ENCODE results near the gene C3orf33. TPM values are rescaled to one million over a fixed set of nuclear protein-coding genes. Genes with fewer than 3 reads are reported as not detected.

The C3orf33 gene
- total and polyA plus RNA-seq, 2 of the 8 experiments (the other 6 are each of a cell fraction or from before 2014, with no cell fraction given) = 3.4 to 4.5 TPM

DNA sequence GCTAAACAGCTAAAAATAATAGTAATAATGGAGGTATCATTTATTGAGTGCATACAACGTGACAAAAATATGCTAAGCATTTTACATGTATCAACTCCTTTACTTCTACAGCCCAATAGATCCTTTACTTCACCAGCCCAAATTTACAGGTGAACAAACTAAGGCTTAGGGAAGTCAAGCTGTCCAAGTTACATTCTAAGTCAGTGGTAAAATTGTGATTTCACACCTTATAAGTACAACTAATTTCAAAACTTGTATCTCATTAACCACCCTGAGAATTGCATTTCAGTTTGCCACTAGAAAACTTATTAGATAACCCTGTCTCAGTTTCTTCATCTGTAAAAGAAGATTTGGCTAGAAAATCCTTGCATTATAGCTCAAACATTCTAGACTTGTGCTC, 37.5 kb upstream of the C3orf33 start:
- H2BK20ac ChIP-seq (ENCODE audit: low read length) = no peak overlapping the region
- no peaks in the 10 kb centered on the region; the same call in 1 of the 2 replicates for H3K79me1 ChIP-seq (ENCODE audit: low read depth, low read length)
- H3K14ac ChIP-seq (ENCODE audit: insufficient read length) = no peak overlapping the region
- no peak overlapping the region for H4K5ac ChIP-seq (ENCODE audit: insufficient read length, low read depth, low read length)
- H3K9ac ChIP-seq (replicated peaks in 1 of 4; ENCODE audit: extremely low read depth in 1 of 4, low read depth in 3 of 4, low read length in 3 of 4) = no peak overlapping the region
- POLR2A ChIA-PET (ENCODE audit: partially characterized antibody) = interaction anchor here (0.8 to 1.0 kb wide), 3 partner anchors 10 to 38 kb away, joined by 3 to 4 read pairs (median 4); partner anchors contain the start of gene C3orf33
- CTCF ChIA-PET (ENCODE audit: partially characterized antibody) = interaction anchor here (1.2 kb wide), 1 partner anchor 27 kb away, joined by 3 read pairs; the partner anchor contains the start of gene GMPS
- no peak overlapping the region for H2BK12ac ChIP-seq (ENCODE audit: low read depth, low read length)
- H3K27ac ChIP-seq (ENCODE audit: low read depth, low read length) = no peak overlapping the region
- peaks cover 0 to 24% of the 10 kb centered on the region in 2 experiments; a peak in 3 of 4 replicates for H3K79me2 ChIP-seq (ENCODE audit: control insufficient read depth in 1 of 2, insufficient read depth in 2 of 2, low read length in 2 of 2)
- no peak overlapping the region for H4K91ac ChIP-seq (replicated peaks; ENCODE audit: insufficient read length, low read length)
- H2AK5ac ChIP-seq (ENCODE audit: low read depth, low read length) = no peak overlapping the region
- no peaks in the 10 kb centered on the region for H3K36me3 ChIP-seq (ENCODE audit: control insufficient read depth in 2 of 4, insufficient read depth in 4 of 4, low read length in 3 of 4)
- H3K18ac ChIP-seq (ENCODE audit: extremely low read depth, low read length) = no peak overlapping the region
- H3K23me2 ChIP-seq (ENCODE audit: low read depth, low read length) = no peaks in the 10 kb centered on the region
- no peaks in the 10 kb centered on the region for H3K9me3 ChIP-seq (ENCODE audit: insufficient read depth in 2 of 2, low read depth in 1 of 2, low read length in 1 of 2)
- H3K23ac ChIP-seq (ENCODE audit: insufficient read length) = no peak overlapping the region
- no peaks in the 10 kb centered on the region for H3K27me3 ChIP-seq (replicated peaks in 1 of 4; ENCODE audit: control insufficient read depth in 3 of 4, extremely low read depth in 1 of 4, insufficient read depth in 3 of 4, low read length in 3 of 4)
- FAIRE-seq = no peak
- no peak overlapping the region for H4K8ac ChIP-seq (ENCODE audit: extremely low read depth, insufficient read depth, low read length)
- no peak overlapping the region for H2BK5ac ChIP-seq (ENCODE audit: low read depth, low read length)
- H4K20me1 ChIP-seq (replicated peaks in 1 of 2; ENCODE audit: control insufficient read depth in 1 of 2, insufficient read depth in 2 of 2, low read length in 2 of 2) = no peaks in the 10 kb centered on the region
- 82% methylated on average over 1 of the region's 1 CpG; no CpG with 5 or more reads in 1 of the 2 experiments for WGBS, 2 experiments (ENCODE audit: extremely low coverage in 1 of 2, insufficient coverage in 1 of 2, insufficient read length in 1 of 2, insufficient replicate concordance in 2 of 2, low coverage in 1 of 2, low lambda C conversion rate in 2 of 2, missing lambda C conversion rate in 1 of 2)
- H2BK120ac ChIP-seq (replicated peaks; ENCODE audit: low read depth, low read length) = no peak overlapping the region
- no peak overlapping the region for H2BK15ac ChIP-seq (ENCODE audit: low read length)
- no peak overlapping the region for H3K56ac ChIP-seq (replicated peaks; ENCODE audit: insufficient read length, low read depth, low read length)
- no peak overlapping the region for H3K4me3 ChIP-seq (ENCODE audit: extremely low read depth in 1 of 4, insufficient read depth in 2 of 4, low read depth in 3 of 4, low read length in 4 of 4)
- no peak for TF ChIP-seq CBX5 (IDR thresholded peaks at IDR 0.05; ENCODE audit: low read depth, low read length)
- no peak for TF ChIP-seq CHD1 (IDR thresholded peaks at IDR 0.05; ENCODE audit: low read depth, low read length)
- no peak for TF ChIP-seq SIRT6 (IDR thresholded peaks at IDR 0.05; ENCODE audit: low read length)
- no peak overlapping the region for H2AFZ ChIP-seq (ENCODE audit: low read length)
- H3K4ac ChIP-seq (replicated peaks; ENCODE audit: insufficient read length, low read depth, low read length) = no peak overlapping the region
- no peaks in the 10 kb centered on the region; a peak in 1 of 7 replicates for H3K4me1 ChIP-seq (replicated peaks in 1 of 4; ENCODE audit: control insufficient read depth in 3 of 4, insufficient read depth in 4 of 4, low read length in 3 of 4)
- no peak overlapping the region for H3K4me2 ChIP-seq (ENCODE audit: insufficient read depth in 1 of 2, low read depth in 2 of 2, low read length in 2 of 2)
- no peak for DNase-seq (ENCODE audit: low read depth in 1 of 2, low spot score in 2 of 2)

Data from H1 (cell line).